ENCODE measurements around the gene PHACTR3. TPM values are rescaled to one million over a fixed set of nuclear protein-coding genes. Genes with fewer than 3 reads are reported as not detected.

Gene PHACTR3
- polyA plus RNA-seq, 1 donor (not counting 4 experiments of a cell fraction or from before 2014, with no cell fraction given): 2.6 TPM

- no peaks in the 10 kb centered on the region for H3K79me2 ChIP-seq (ENCODE audit: control insufficient read depth, insufficient read depth, low read length)
- FAIRE-seq (no peak), DNase-seq (ENCODE audit: low read depth, low spot score) (no peak)
- TF ChIP-seq EZH2 (IDR thresholded peaks at IDR 0.05; ENCODE audit: low read length) (no peak), CTCF (optimal IDR thresholded peaks at IDR 0.05 in 1 of 3, IDR thresholded peaks at IDR 0.05 in 1 of 3, conservative IDR thresholded peaks at IDR 0.05 in 1 of 3; ENCODE audit: extremely low read depth in 1 of 3, insufficient read depth in 2 of 3, low read length in 3 of 3) (no peak)
- H4K20me1 ChIP-seq (ENCODE audit: control insufficient read depth, extremely low read depth, insufficient read depth, low read length): no peaks in the 10 kb centered on the region
- no peak overlapping the region for H2AFZ ChIP-seq (ENCODE audit: control insufficient read depth, low read length)
- H3K27me3 ChIP-seq (ENCODE audit: control insufficient read depth, extremely low read depth, insufficient read depth, low read length): peaks cover 8% of the 10 kb centered on the region
- no peak overlapping the region for H3K4me3 ChIP-seq (ENCODE audit: control insufficient read depth in 2 of 3, extremely low read depth in 1 of 3, insufficient read depth in 2 of 3, low read depth in 1 of 3, low read length in 3 of 3)
- H3K36me3 ChIP-seq (ENCODE audit: control insufficient read depth in 2 of 2, extremely low read depth in 1 of 2, insufficient read depth in 2 of 2, low read length in 2 of 2): no peaks in the 10 kb centered on the region
- no peak overlapping the region for H3K4me2 ChIP-seq (ENCODE audit: control insufficient read depth, extremely low read depth, insufficient read depth, low read depth, low read length)
- no peaks in the 10 kb centered on the region for H3K9me1 ChIP-seq (ENCODE audit: control insufficient read depth, extremely low read depth, insufficient read depth, low read length)
- no peaks in the 10 kb centered on the region for H3K4me1 ChIP-seq (ENCODE audit: control insufficient read depth, extremely low read depth, insufficient read depth, low read length)
- no peak overlapping the region for H3K9ac ChIP-seq (ENCODE audit: control insufficient read depth, extremely low read depth, insufficient read depth, low read length)
- dilution Hi-C loops (cut with MboI; ENCODE audit: extremely low pct_ligation_motif_present, low sequenced_read_pairs): no loop called here
- no peak overlapping the region for H3K27ac ChIP-seq (ENCODE audit: control insufficient read depth, insufficient read depth, low read length)
- H3K9me3 ChIP-seq (ENCODE audit: control insufficient read depth, low read depth, low read length): no peaks in the 10 kb centered on the region
Observed at GRCh38 chr20:59808729-59809381, 204.5 kb downstream of the PHACTR3 start.

GRCh38 chr20:59809630-59810448 lies 205.5 kb downstream of the PHACTR3 start:
- Histone ChIP-seq H3K9me3 (ENCODE audit: control insufficient read depth, low read depth, low read length) (no peaks in the 10 kb centered on the region), H2AFZ (ENCODE audit: control insufficient read depth, low read length) (no peak overlapping the region), H3K4me2 (ENCODE audit: control insufficient read depth, extremely low read depth, insufficient read depth, low read depth, low read length) (no peak overlapping the region), H4K20me1 (ENCODE audit: control insufficient read depth, extremely low read depth, insufficient read depth, low read length) (no peaks in the 10 kb centered on the region), H3K27ac (ENCODE audit: control insufficient read depth, insufficient read depth, low read length) (no peak overlapping the region), H3K79me2 (ENCODE audit: control insufficient read depth, insufficient read depth, low read length) (no peaks in the 10 kb centered on the region), H3K9ac (ENCODE audit: control insufficient read depth, extremely low read depth, insufficient read depth, low read length) (no peak overlapping the region), H3K27me3 (ENCODE audit: control insufficient read depth, extremely low read depth, insufficient read depth, low read length) (peaks cover 11% of the 10 kb centered on the region), H3K36me3 (ENCODE audit: control insufficient read depth in 2 of 2, extremely low read depth in 1 of 2, insufficient read depth in 2 of 2, low read length in 2 of 2) (no peaks in the 10 kb centered on the region), H3K4me1 (ENCODE audit: control insufficient read depth, extremely low read depth, insufficient read depth, low read length) (no peaks in the 10 kb centered on the region), H3K9me1 (ENCODE audit: control insufficient read depth, extremely low read depth, insufficient read depth, low read length) (no peaks in the 10 kb centered on the region), H3K4me3 (ENCODE audit: control insufficient read depth in 2 of 3, extremely low read depth in 1 of 3, insufficient read depth in 2 of 3, low read depth in 1 of 3, low read length in 3 of 3) (no peak overlapping the region)
- DNase-seq (ENCODE audit: low read depth, low spot score): no peak
- dilution Hi-C loops (cut with MboI; ENCODE audit: extremely low pct_ligation_motif_present, low sequenced_read_pairs): no loop called here
- TF ChIP-seq EZH2 (IDR thresholded peaks at IDR 0.05; ENCODE audit: low read length) (no peak), CTCF (optimal IDR thresholded peaks at IDR 0.05 in 1 of 3, IDR thresholded peaks at IDR 0.05 in 1 of 3, conservative IDR thresholded peaks at IDR 0.05 in 1 of 3; ENCODE audit: extremely low read depth in 1 of 3, insufficient read depth in 2 of 3, low read length in 3 of 3) (no peak)
- no peak for FAIRE-seq
